Subcutaneous adipose tissue (tissue), 4 donors: ENCODE results near the gene SUGCT. TPM values are rescaled to one million over a fixed set of nuclear protein-coding genes. Genes with fewer than 3 reads are reported as not detected.

Experiments
- total RNA-seq, 4 donors: library from RNA; depleted of rRNA; stranded (reverse); fragments of >200 nt; gene quantifications; one replicate each; pipeline ENCODE4 v1.1.0, GENCODE V29; 2016
- TF ChIP-seq, protein P1 (sequence below): fragments of 450-650 bp; IDR thresholded peaks from one replicate; pipeline ENCODE4 v1.5.1; 2016; ENCODE audit warnings: low read depth, mild to moderate bottlenecking, control low read depth, antibody characterized with exemption, moderate library complexity

SUGCT gene
- total RNA-seq, 4 donors from 2014 or later: 1.1 to 3.1 (median 1.8) TPM

GRCh38 chr7:40182452-40182851, 47.6 kb downstream of the SUGCT start:
- TF ChIP-seq, protein P1, sequence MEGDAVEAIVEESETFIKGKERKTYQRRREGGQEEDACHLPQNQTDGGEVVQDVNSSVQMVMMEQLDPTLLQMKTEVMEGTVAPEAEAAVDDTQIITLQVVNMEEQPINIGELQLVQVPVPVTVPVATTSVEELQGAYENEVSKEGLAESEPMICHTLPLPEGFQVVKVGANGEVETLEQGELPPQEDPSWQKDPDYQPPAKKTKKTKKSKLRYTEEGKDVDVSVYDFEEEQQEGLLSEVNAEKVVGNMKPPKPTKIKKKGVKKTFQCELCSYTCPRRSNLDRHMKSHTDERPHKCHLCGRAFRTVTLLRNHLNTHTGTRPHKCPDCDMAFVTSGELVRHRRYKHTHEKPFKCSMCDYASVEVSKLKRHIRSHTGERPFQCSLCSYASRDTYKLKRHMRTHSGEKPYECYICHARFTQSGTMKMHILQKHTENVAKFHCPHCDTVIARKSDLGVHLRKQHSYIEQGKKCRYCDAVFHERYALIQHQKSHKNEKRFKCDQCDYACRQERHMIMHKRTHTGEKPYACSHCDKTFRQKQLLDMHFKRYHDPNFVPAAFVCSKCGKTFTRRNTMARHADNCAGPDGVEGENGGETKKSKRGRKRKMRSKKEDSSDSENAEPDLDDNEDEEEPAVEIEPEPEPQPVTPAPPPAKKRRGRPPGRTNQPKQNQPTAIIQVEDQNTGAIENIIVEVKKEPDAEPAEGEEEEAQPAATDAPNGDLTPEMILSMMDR: no peak

- TF ChIP-seq, protein P1: no peak
These were observed 51.8 kb downstream of the SUGCT start for GRCh38 chr7:40186586-40186985.

- TF ChIP-seq, protein P1: no peak
These were observed 57.2 kb downstream of the SUGCT start for GRCh38 chr7:40192036-40192435.

GRCh38 chr7:40194745-40195144, 59.9 kb downstream of the SUGCT start:
- TF ChIP-seq, protein P1: no peak

DNA sequence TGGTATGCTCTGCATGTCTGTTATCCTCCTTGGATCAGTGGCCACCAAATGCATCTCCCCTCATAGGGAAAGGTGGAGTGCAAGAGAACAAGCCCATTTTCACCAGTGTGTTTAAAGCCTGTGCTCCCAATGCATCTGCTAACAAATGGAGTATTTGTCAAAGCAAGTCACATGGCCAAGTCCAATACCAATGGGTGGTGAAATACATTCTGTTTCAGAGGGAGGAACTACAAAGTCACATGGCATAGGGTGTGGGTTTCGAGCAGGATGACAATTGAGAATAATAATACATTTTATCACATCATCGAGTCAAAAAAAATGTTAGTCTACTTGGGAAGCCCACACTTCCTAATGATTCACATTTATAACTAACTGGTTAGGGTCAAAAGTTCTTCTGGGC, 62.7 kb downstream of the SUGCT start:
- TF ChIP-seq, protein P1: no peak

GRCh38 chr7:40199076-40199802, 64.4 kb downstream of the SUGCT start:
- TF ChIP-seq, protein P1: no peak

- TF ChIP-seq, protein P1: no peak
These were observed 66.0 kb downstream of the SUGCT start for GRCh38 chr7:40200791-40201190.
